Pulmonary artery endothelial cell (primary cell): ENCODE measurements around the gene ZNF227. TPM values are rescaled to one million over a fixed set of nuclear protein-coding genes. Genes with fewer than 3 reads are reported as not detected.
"Not testable (repeated sequence)": the region's sequence is repeated elsewhere in the genome, so short reads cannot be mapped to it uniquely, and the experiment has no call there.

Source experiments
- DNase-seq: peaks from one replicate; pipeline ENCODE4 v3.0.0-alpha.2; 2011; ENCODE audit warnings: low read depth, low spot score
- total RNA-seq: library from RNA; depleted of rRNA; stranded (reverse); fragments of >200 nt; gene quantifications from 2 replicates; pipeline ENCODE4 v1.2.3, GENCODE V29; 2014

The ZNF227 gene
- total RNA-seq, 1 donor from 2014 or later, result 20.2 TPM

DNA sequence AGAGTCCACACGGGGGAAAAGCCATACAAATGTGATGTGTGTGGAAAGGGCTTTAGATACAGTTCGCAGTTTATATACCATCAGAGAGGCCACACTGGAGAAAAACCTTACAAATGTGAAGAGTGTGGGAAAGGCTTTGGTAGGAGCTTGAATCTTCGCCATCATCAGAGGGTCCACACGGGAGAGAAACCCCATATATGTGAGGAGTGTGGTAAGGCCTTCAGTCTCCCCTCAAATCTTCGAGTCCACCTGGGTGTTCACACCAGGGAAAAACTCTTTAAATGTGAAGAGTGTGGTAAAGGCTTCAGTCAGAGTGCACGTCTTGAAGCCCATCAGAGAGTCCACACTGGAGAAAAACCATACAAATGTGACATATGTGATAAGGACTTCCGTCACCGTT lies 24.1 kb downstream of the ZNF227 start:
- no peak for DNase-seq

- DNase-seq, result not testable (repeated sequence)
These were observed 40.0 kb downstream of the ZNF227 start for GRCh38 chr19:44252332-44252731.

DNA sequence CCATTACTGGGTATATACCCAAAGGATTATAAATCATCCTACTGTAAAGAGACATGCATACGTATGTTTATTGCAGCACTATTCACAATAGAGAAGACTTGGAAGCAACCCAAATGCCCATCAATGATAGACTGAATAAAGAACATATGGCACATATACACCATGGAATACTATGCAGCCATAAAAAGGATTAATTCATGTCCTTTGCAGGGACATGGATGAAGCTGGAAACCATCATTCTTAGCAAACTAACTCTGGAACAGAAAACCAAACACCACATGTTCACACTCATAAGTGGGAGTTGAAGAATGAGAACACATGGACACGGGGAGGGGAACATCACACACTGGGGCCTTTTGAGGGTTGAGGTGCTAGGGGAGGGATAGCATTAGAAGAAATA lies 41.1 kb downstream of the ZNF227 start:
- DNase-seq, result not testable (repeated sequence)

- no peak for DNase-seq
These were observed 42.2 kb downstream of the ZNF227 start for GRCh38 chr19:44254496-44254895.

DNA sequence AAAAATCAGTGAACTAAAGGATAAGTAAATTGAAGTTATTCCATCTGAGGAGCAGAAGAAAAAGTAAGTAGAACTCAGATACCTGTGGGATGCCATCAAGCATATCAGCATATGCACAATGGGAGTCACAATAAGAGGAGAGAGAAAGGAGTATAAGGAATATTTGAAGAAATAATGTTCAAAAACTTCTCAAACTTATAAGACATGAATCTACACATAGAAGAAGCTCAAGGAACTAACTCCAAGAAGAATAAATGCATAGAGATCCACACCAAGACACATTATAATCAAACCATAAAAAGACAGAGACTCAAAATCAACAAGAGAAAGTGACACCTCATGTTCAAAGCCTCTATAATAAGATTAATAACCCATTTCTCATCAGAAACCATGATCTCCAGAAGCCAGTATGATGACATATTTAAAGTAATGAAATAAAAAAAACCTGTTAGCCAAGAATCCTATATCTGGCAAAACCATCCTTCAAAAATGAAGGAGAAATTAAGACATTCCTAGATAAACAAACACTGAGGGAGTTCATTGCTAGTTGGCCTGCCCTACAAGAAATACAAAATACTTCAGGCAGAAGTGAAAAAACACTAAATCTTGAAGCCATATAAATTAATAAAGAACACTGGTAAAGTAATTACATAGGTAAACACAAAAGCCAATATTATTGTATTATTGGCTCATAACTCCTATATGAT lies 43.5 kb downstream of the ZNF227 start:
- DNase-seq, result no peak

GRCh38 chr19:44258136-44258535 lies 45.8 kb downstream of the ZNF227 start:
- DNase-seq, result no peak

- DNase-seq, result no peak
These were observed 46.6 kb downstream of the ZNF227 start for GRCh38 chr19:44258835-44259413.

DNA sequence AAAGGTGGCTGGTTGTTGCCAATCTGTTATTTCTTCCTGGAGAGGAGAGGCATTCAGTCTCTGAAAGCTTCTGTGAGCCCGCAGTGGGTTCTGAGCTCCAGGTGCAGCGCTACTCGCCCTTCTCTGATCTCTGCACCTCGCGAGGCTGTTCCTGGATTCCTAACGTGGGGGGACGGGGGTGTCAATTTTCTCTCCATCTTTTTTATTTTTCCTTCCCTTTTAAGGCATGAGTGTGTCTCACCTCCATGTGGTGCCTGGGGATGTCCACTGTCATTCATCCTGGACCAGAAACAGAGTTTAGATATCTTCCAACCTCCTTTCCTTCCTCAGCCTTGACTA lies 48.0 kb downstream of the ZNF227 start:
- DNase-seq, result no peak

DNA sequence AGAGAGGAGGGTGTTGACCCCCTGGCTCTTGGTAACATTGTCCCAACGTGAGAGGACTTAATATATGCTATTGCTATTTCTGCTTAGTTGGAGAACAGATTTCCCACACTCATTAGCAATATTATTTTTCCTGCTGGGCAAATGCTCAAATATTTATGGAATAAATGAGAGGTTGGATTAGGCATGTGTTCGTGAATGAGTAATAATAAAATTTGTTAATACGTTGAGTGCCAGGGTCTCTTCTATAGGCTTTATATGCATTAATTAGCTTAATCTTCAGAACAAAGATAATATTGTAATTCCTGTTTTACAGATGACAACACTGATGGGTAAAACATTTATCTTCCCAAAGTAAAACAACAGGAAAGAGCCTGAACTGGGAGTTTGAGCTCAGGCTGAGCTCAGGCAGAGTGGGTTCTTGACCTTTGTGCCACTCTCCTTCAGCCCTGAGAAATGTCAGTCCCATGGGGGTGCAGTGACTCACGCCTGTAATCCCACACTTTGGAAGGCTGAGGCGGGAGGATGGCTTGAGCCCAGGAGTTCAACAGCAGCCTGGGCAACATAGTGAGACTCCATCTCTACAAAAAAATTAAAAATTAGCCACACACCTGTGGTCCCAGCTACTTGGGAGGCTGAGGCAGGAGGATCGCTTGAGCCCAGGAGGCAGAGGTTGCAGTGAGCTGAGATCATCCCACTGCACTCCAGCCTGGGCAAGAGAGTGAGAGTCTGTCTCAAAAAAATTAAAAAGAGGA lies 48.5 kb downstream of the ZNF227 start:
- DNase-seq, result no peak

DNA sequence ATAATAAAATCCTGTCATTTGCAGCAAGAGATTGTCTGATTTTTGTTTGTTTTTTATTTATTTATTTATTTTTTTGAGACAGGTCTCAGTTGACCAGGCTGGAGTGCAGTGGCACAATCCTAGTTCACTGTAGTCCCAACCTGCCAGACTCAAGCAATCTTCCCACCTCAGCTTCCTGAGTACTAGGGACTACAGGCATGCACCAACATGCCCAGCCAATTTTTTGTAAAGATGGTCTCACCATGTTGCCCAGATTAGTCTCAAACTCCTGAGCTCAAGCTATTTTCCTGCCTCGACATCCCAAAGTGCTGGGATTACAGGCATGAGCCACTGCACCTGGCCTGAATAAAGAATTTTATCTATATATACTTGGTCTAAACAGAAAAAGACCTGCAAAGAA lies 65.0 kb downstream of the ZNF227 start:
- no peak for DNase-seq

DNA sequence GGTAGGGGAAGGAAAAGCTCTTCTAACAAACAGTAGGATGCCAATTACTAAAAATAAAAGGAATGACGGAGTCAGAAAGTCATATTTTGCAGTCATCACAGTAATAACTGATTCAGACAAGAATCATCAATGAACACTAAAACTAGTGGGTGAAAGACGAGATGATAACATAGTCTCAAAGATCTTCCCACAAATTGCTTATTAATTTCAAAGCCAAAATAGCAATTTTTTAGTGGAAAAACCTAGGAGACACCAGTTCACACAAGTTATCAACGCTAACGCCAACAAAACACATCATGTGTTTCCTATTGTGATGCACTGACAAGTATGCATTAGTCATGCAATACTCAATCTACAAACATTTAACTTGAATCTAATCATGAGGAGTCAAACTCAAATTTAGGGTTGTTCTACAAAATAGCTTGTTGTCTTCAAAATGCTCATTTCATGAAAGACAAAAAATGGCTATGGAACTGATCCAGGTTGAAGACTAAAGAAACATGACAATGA lies 65.9 kb downstream of the ZNF227 start:
- DNase-seq, result no peak

DNA sequence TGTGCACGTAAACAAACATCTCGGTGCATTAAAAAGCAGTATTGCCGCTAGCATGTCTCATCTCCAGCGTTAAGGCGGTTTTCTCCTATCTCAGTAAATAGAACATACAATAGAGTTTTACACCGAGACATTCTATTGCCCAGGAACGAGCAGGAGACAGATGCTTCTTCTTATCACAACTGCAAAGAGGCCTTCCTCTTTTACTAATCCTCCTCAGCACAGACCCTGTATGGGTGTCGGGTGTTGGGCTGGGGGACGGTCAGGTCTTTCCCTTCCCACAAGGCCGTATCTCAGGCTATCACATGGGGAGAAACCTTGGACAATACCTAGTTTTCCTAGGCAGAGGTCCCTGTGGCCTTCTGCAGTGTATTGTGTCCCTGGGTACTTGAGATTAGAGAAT lies 68.6 kb downstream of the ZNF227 start:
- no peak for DNase-seq

- no peak for DNase-seq
These were observed 70.5 kb downstream of the ZNF227 start for GRCh38 chr19:44282846-44283245.

- DNase-seq, result no peak
These were observed 72.6 kb downstream of the ZNF227 start for GRCh38 chr19:44284968-44285367.

Other genes starting within 250 kb of the ZNF227 start
- gene ZNF155, start 228.3 kb upstream of the ZNF227 start, total RNA-seq, result 5.3 and 7.6 TPM in 2 replicates
- gene ZNF230, start 209.6 kb upstream of the ZNF227 start, total RNA-seq, result 2.4 and 4.3 TPM in 2 replicates
- 4.7 and 6.7 TPM in 2 replicates for gene ZNF222, start 187.2 kb upstream of the ZNF227 start, total RNA-seq
- 3.7 and 6.1 TPM in 2 replicates for gene ZNF223, start 160.5 kb upstream of the ZNF227 start, total RNA-seq
- gene ZNF284, start 140.4 kb upstream of the ZNF227 start, total RNA-seq, result 2.6 and 3.9 TPM in 2 replicates
- 21.1 and 27.8 TPM in 2 replicates for gene ZNF224, start 118.2 kb upstream of the ZNF227 start, total RNA-seq
- 4.5 and 6.7 TPM in 2 replicates for gene ZNF225, start 99.1 kb upstream of the ZNF227 start, total RNA-seq
- 8.3 and 13.3 TPM in 2 replicates for gene ZNF234, start 71.0 kb upstream of the ZNF227 start, total RNA-seq
- gene ZNF226, start 47.4 kb upstream of the ZNF227 start, total RNA-seq, result 14.4 and 17.2 TPM in 2 replicates
- 1.5 and 3.2 TPM in 2 replicates for gene ZNF233, start 47.4 kb downstream of the ZNF227 start, total RNA-seq
- 3.2 and 3.9 TPM in 2 replicates for gene ZNF235, start 92.5 kb downstream of the ZNF227 start, total RNA-seq
- gene ZNF112, start 144.1 kb downstream of the ZNF227 start, total RNA-seq, result 6.7 and 9.1 TPM in 2 replicates
- 3.9 and 4.5 TPM in 2 replicates for gene ZNF285, start 189.1 kb downstream of the ZNF227 start, total RNA-seq
- 15.2 and 18.8 TPM in 2 replicates for gene ZNF229, start 235.9 kb downstream of the ZNF227 start, total RNA-seq